ENCODE results near the gene OR6K2. TPM values are rescaled to one million over a fixed set of nuclear protein-coding genes. Genes with fewer than 3 reads are reported as not detected.

OR6K2 gene
- total RNA-seq, 1 donor from 2014 or later = not detected

- Mint-ChIP-seq H3K27ac (ENCODE audit: unreplicated experiment) (no peak overlapping the region), H3K4me1 (ENCODE audit: unreplicated experiment) (no peaks in the 10 kb centered on the region), H3K27me3 (ENCODE audit: unreplicated experiment) (peaks cover 4% of the 10 kb centered on the region), H3K4me3 (ENCODE audit: unreplicated experiment) (no peak overlapping the region), H3K36me3 (ENCODE audit: unreplicated experiment) (no peaks in the 10 kb centered on the region), H3K9me3 (ENCODE audit: unreplicated experiment) (no peaks in the 10 kb centered on the region)
- no peak for TF ChIP-seq CTCF (IDR thresholded peaks at IDR 0.05)
- DNase-seq (ENCODE audit: extremely low spot score, unreplicated experiment) = no peak
Measured at GRCh38 chr1:158687037-158687436, 13.4 kb downstream of the OR6K2 start.

GRCh38 chr1:158686111-158687009, 14.1 kb downstream of the OR6K2 start, which contains the start of gene SPTA1:
TSS of gene SPTA1 (minus strand) at chr1:158686715. CDS start at chr1:158686517, 198 bp downstream.
- peaks cover 4% of the 10 kb centered on the region for H3K27me3 Mint-ChIP-seq (ENCODE audit: unreplicated experiment)
- H3K4me3 Mint-ChIP-seq (ENCODE audit: unreplicated experiment) = no peak within 1 kb of the TSS
- no peaks in the 10 kb centered on the region for H3K4me1 Mint-ChIP-seq (ENCODE audit: unreplicated experiment)
- H3K9me3 Mint-ChIP-seq (ENCODE audit: unreplicated experiment) = no peaks in the 10 kb centered on the region
- no peaks in the 10 kb centered on the region for H3K36me3 Mint-ChIP-seq (ENCODE audit: unreplicated experiment)
- H3K27ac Mint-ChIP-seq (ENCODE audit: unreplicated experiment) = no peak within 1 kb of the TSS
- no peak for TF ChIP-seq CTCF (IDR thresholded peaks at IDR 0.05)
- no peak for DNase-seq (ENCODE audit: extremely low spot score, unreplicated experiment)

DNA sequence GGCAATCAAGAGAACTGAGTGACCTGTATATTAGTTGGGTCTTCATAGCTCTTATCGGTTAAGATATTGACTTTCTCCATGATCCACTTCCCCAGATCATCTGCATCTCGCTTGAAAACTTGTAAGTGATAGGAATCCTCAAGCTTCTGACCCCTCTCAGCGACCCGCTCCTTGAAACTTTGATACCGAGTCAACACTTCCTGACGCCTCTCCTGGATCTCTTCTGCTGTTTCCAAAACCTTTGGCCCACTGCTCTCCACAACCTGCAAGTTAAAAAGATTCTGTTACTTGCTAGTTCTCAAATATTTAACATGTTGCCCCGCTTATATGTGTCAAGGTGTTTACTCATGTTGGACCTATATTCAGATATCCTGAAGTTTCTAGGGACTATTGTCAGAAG, 15.4 kb downstream of the OR6K2 start:
- H3K4me3 Mint-ChIP-seq (ENCODE audit: unreplicated experiment) = no peak overlapping the region
- H3K36me3 Mint-ChIP-seq (ENCODE audit: unreplicated experiment) = no peaks in the 10 kb centered on the region
- no peak for TF ChIP-seq CTCF (IDR thresholded peaks at IDR 0.05)
- no peak for DNase-seq (ENCODE audit: extremely low spot score, unreplicated experiment)
- H3K27ac Mint-ChIP-seq (ENCODE audit: unreplicated experiment) = no peak overlapping the region
- no peaks in the 10 kb centered on the region for H3K9me3 Mint-ChIP-seq (ENCODE audit: unreplicated experiment)
- no peaks in the 10 kb centered on the region for H3K4me1 Mint-ChIP-seq (ENCODE audit: unreplicated experiment)
- peaks cover 4% of the 10 kb centered on the region for H3K27me3 Mint-ChIP-seq (ENCODE audit: unreplicated experiment)

DNA sequence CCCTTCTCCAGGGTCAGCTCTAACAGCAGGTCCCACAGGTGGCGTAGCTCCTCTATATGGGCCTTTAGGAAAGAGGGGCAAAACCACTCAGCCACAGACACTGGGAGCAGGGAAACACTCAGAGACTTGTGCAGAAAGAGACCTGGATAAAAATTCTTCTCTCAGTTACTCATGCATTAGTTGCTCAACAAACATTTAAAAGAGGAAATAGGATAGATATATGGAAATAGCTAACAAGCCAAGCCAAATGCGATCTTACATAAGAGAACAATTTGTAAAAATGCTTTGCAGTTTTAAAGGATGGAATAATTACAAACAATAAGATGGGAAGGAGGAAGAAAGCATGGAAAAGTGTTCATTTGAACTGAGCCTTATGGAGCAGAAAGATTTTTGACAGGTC, 18.8 kb downstream of the OR6K2 start:
- Mint-ChIP-seq H3K4me1 (ENCODE audit: unreplicated experiment) (no peaks in the 10 kb centered on the region), H3K9me3 (ENCODE audit: unreplicated experiment) (no peaks in the 10 kb centered on the region), H3K27ac (ENCODE audit: unreplicated experiment) (no peak overlapping the region), H3K4me3 (ENCODE audit: unreplicated experiment) (no peak overlapping the region), H3K27me3 (ENCODE audit: unreplicated experiment) (peaks cover 4% of the 10 kb centered on the region), H3K36me3 (ENCODE audit: unreplicated experiment) (no peaks in the 10 kb centered on the region)
- no peak for TF ChIP-seq CTCF (IDR thresholded peaks at IDR 0.05)
- no peak for DNase-seq (ENCODE audit: extremely low spot score, unreplicated experiment)

DNA sequence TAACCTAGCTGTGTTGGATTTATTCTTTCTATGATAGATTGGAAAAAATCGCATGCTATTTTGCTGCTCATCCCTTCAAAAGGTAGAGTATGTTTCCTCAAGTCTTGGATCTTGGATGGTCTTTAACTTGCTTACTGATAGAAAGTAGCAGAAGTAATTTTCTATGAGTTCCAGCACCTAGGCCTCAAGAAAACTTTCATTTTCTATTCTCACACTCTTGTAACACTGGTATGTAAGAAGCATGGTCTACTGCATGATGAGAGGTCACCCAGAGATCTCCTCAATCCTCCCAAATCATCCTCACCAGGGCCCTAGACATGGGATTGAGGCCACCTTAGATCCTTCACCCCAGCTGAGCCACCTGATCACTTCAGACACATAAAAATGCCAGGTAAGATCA, 21.2 kb downstream of the OR6K2 start:
- no peak for DNase-seq (ENCODE audit: extremely low spot score, unreplicated experiment)
- H3K36me3 Mint-ChIP-seq (ENCODE audit: unreplicated experiment) = no peaks in the 10 kb centered on the region
- H3K4me1 Mint-ChIP-seq (ENCODE audit: unreplicated experiment) = no peaks in the 10 kb centered on the region
- no peak for TF ChIP-seq CTCF (IDR thresholded peaks at IDR 0.05)
- H3K27ac Mint-ChIP-seq (ENCODE audit: unreplicated experiment) = no peak overlapping the region
- no peak overlapping the region for H3K4me3 Mint-ChIP-seq (ENCODE audit: unreplicated experiment)
- no peaks in the 10 kb centered on the region for H3K9me3 Mint-ChIP-seq (ENCODE audit: unreplicated experiment)
- H3K27me3 Mint-ChIP-seq (ENCODE audit: unreplicated experiment) = peaks cover 4% of the 10 kb centered on the region
